NCI-H2227 (cell line): ENCODE results near the gene FLNB.
A peak's percentile ranks its signal among the peaks of the same experiment; 100 is the strongest.

ENCODE experiments used
- DNase-seq: peaks from one replicate; lab custom pipeline; 2025; ENCODE audit not compliant: unreplicated experiment; lab: John Stamatoyannopoulos, UW

FLNB gene

DNA sequence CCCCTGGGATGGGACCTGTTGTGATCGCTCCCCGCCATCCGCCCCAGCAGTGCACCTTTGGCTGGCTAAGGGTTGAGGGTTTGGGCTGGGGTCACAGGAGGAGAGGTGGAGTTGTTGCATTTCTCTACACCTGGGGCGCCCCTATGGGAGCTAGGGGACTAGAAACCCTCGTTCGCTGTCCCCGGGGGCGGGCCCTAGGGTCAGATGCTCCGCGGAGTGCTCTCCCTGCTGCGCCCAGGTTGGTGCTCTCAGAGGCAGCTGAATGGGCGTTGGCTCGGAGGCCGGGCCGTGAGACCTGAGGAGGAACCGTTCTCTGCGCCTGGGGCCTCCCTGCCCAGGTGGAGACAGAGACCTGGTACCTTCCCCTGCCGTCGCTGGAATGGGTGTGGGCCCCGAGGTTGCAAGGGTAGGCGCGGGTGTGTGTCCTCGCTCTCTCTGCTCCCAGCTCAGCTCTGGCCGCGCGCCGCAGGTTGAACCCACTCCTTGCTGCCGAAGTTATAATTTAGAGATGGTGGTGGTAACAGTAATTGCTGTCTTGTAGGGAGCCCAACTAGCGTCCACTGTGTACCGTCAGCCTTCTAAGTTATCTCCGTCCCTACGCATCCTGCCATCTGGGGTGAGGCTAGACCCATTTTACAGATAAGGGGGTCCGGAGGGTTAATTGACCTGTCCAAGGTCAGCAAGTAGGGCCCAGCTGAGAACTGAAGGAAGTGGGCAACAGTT is 965 bp downstream of the FLNB start:
- no peak for DNase-seq

- no peak for DNase-seq
These were observed 1.7 kb downstream of the FLNB start for GRCh38 chr3:58009749-58010535.

DNA sequence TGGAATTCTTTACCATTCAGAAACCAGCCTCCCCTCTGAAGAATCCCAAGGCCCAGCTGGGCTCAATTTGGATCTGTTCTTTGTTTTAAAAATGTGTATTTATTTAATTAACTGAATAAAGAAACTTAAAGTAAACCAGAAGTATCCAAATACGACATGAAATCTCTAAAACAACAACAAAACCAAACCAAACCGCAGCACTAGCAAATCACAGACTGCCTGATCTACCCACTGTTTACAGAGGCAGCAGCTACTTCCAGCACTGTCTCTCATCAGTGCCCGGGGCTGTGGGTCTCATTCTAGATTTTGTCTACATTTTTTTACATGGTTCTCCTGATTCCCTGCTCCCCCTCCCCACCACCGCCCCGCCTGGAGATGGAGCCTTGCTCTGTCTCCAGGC is 2.3 kb downstream of the FLNB start:
- DNase-seq: no peak

- no peak for DNase-seq
These were observed 3.4 kb downstream of the FLNB start for GRCh38 chr3:58011580-58011979.

DNA sequence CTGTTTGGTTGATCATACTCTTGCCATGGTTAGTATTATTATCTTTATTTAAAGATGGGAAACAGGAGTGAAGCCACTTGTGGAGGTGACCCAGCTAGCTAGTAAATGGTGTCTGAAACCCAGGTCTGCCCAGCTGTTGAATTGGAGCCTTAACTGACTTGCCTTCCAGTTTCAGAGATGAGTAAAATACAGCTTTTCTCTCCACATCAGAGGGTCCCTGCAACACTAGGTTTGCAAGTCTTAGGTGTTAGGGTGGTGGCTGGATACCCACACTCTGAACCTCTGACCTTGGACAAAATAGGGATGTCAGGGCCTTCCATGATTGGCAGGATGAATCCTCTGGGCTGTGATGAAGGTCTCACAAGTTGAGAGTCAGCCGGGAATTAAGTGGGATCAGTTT is 4.1 kb downstream of the FLNB start:
- no peak for DNase-seq

GRCh38 chr3:58013099-58013498 is 4.9 kb downstream of the FLNB start:
- DNase-seq: no peak

GRCh38 chr3:58013973-58014649 is 5.9 kb downstream of the FLNB start:
- DNase-seq: no peak

DNA sequence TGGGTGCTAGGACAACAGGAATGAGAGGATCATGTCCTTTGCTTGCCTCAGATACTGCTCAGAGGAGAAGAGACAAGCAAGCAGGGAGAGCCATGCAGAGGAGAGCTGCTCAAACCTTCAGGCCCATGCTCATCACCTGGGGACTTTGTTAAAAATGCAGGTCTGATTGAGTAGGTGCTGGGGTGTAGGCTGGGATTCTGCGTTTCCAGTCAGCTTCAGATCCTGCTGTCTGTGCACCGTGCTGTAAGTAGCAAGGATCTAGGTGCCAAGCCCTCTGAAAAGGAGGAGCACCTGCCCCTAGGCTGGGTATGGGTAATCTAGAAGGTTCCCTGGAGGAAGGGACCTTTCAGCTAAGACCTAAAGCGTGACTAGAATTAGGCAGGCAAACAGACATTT is 7.3 kb downstream of the FLNB start:
- no peak for DNase-seq

- DNase-seq: no peak
These were observed 8.5 kb downstream of the FLNB start for GRCh38 chr3:58016710-58017109.

GRCh38 chr3:58018892-58019742 is 10.9 kb downstream of the FLNB start:
- no peak for DNase-seq

DNA sequence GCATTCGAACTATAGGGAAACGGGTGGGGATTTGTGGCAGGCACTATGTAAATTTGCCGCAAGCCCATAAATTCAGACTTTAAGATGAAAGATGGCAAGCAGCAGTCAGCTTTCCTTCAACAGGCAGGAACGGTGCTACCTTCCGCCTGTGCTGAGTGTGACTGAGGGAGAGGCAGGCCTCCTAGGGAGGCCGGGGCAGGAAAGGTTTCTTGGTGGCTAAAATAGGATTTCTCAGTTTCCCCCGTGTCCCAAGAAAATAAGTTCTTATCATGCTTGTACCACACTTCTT is 12.5 kb downstream of the FLNB start:
- no peak for DNase-seq

GRCh38 chr3:58021072-58021959 is 13.1 kb downstream of the FLNB start:
- DNase-seq: no peak

DNA sequence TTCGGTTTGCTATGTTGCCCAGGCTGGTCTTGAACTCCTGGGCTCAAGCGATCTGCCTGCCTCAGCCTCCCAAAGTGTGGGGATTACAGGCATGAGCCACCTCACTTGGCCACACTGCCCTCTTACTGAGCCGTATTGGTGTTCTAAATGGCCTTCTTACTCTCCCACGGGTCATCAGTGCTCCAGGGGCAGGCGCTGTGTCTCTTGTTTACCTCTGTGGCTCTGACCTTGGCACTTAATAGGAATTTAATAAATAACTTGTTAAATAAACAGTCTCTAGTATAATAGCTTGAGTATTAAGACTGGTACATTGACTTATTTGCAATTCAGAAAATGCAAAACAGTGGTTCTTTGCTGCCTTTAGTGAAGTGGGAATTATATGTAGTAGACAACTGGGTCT is 13.7 kb downstream of the FLNB start:
- DNase-seq: no peak

- DNase-seq: no peak
These were observed 14.3 kb downstream of the FLNB start for GRCh38 chr3:58022490-58022889.

DNA sequence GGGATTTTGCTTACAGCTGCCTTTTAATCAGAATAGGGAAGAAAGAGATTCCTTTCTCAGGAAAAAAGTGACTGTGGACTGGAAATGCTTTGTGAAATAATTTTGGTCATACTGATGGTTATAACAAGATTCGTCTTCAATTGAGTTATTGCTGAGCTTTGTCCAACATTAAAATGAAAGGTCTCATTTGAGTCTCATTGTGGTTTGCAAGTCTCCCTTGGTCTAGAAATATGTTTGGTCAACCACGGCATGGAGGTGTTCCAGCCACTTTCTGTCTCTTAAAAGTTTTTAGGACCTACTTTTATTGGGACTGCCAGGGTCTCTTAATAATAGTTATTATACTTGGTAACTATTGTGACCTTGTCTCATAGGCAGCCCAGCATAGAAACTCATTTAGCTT is 15.3 kb downstream of the FLNB start:
- no peak for DNase-seq

GRCh38 chr3:58025406-58025805 is 17.2 kb downstream of the FLNB start:
- DNase-seq: no peak

DNA sequence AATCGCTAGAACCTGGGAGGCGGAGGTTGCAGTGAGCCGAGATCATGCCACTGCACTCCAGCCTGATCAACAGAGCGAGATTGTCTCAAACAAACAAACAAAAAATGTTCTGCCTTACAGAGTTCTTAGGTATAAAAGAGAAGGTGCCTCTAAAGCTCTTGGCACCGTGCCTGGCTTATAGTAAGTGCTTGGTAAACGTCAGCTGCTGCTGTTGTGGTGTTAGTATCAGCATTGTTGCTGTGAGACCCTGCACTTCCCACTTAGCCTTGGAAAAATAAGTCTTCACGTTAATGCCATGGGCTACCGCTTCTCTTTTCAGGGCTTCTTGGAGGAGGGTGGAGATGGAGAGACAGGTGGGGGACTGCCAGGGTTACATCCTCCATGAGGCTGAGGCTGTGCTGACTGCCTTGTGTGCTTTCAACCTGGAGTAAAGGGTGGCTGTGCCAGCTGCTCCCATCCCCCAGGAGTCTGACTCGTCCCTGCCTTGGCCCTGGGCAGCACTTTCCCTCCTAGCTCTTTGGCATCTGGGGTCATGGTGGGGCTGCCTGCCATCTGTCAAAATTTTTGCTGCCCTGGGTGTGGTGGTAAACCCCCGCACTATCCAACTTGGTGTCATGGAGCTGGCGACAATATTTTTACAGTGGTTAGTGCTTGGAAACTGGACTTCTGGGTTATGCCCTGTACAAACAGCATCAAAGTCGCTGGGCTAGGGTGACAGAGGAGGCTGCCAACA is 17.8 kb downstream of the FLNB start:
- DNase-seq: peak; percentile 72

GRCh38 chr3:58026598-58026997 is 18.4 kb downstream of the FLNB start:
- DNase-seq: peak; percentile 19

- no peak for DNase-seq
These were observed 19.6 kb downstream of the FLNB start for GRCh38 chr3:58027704-58028317.
